IPS DF 6.9 (cell line): ENCODE measurements around the gene TENM4.

Experiments
- DNase-seq: peaks from one replicate; pipeline ENCODE4 v3.0.0-alpha.2; 2013; ENCODE audit warnings: low read depth, low spot score
- H3K27ac ChIP-seq: one replicate; pipeline ENCODE4 v1.5.1; 2013; ENCODE audit warnings: low read length, control low read depth
- H3K27me3 ChIP-seq: 2 replicates; pipeline ENCODE4 v1.6.1; 2013; ENCODE audit warnings: mild to moderate bottlenecking, low read length; ENCODE audit not compliant: control insufficient read depth, insufficient read depth
- H3K36me3 ChIP-seq: 2 replicates; pipeline ENCODE4 v1.6.1; 2013; ENCODE audit warnings: low read length; ENCODE audit not compliant: control insufficient read depth, insufficient read depth
- H3K4me1 ChIP-seq: 2 replicates; pipeline ENCODE4 v1.6.1; 2013; ENCODE audit warnings: low read length; ENCODE audit not compliant: control insufficient read depth, insufficient read depth
- H3K4me3 ChIP-seq: 2 replicates; pipeline ENCODE4 v1.5.1; 2013; ENCODE audit warnings: mild to moderate bottlenecking, low read length
- H3K9me3 ChIP-seq: 2 replicates; pipeline ENCODE4 v1.6.1; 2013; ENCODE audit warnings: low read length, inconsistent platforms; ENCODE audit not compliant: control insufficient read depth, insufficient read depth
- WGBS: extraction: QIAGEN DNeasy Blood & Tissue Kit; methylation state at CpG from one replicate; pipeline ENCODE4 v1.1.7; 2013; ENCODE audit warnings: mixed read lengths, missing lambda C conversion rate; ENCODE audit not compliant: insufficient read length, insufficient coverage; 5-methylcytosine and 5-hydroxymethylcytosine counted together

Gene TENM4

GRCh38 chr11:79392161-79392560 lies 48.7 kb downstream of the TENM4 start:
- no CpG with 5 or more reads among the region's 4 CpGs for WGBS
- DNase-seq: no peak
- Histone ChIP-seq H3K36me3 (no peaks in the 10 kb centered on the region), H3K27ac (no peak overlapping the region), H3K27me3 (no peaks in the 10 kb centered on the region), H3K4me1 (peaks cover 2% of the 10 kb centered on the region; the same call in 1 of the 2 replicates), H3K4me3 (no peak overlapping the region), H3K9me3 (no peaks in the 10 kb centered on the region)

DNA sequence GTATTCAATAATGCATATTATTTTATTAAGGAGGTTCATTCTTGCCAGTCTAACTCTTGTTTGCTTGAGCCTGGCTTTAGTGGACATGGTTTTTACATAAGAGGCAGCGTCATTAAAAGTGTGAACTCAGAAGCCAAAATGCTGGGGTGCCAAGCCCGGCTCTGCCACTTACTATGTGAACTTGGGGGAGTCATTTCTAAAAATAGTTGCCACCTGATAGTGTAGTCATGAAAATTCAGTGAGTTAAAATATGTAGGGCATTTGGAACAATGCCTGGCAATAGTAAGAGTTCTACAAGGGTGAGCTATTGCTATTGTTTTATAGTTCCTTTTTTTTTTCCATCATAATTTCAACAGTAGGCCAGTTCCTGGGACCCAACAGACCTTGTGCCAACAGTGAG lies 49.9 kb downstream of the TENM4 start:
- no CpG with 5 or more reads among the region's 2 CpGs for WGBS
- DNase-seq: no peak
- Histone ChIP-seq H3K4me3 (no peak overlapping the region), H3K9me3 (no peaks in the 10 kb centered on the region), H3K36me3 (no peaks in the 10 kb centered on the region), H3K27me3 (no peaks in the 10 kb centered on the region), H3K27ac (no peak overlapping the region), H3K4me1 (peaks cover 2% of the 10 kb centered on the region; the same call in 1 of the 2 replicates)

DNA sequence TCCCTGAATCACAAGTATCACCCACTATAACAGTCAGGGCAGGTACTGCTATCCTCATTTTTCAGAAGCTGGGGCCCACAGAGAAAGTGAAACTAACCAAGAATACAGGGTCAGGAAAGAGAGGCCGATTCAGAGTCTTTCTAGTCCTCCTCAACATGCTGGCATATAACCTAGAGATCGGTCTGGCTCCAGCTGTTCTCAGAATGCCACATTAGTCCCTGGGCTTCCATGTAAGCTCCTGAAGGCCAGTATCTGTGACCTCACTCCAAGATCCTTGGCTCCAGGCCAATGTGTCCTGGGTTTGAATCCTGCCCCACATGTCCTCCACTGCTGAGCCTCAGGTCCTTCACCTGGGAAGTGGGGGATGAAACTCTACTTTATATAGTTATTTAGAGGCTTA lies 50.4 kb downstream of the TENM4 start:
- Histone ChIP-seq H3K4me3 (no peak overlapping the region), H3K27me3 (no peaks in the 10 kb centered on the region), H3K27ac (no peak overlapping the region), H3K36me3 (no peaks in the 10 kb centered on the region), H3K4me1 (peaks cover 2% of the 10 kb centered on the region; the same call in 1 of the 2 replicates), H3K9me3 (no peaks in the 10 kb centered on the region)
- WGBS: no CpG with 5 or more reads among the region's 2 CpGs
- DNase-seq: no peak

GRCh38 chr11:79388201-79388600 lies 52.6 kb downstream of the TENM4 start:
- Histone ChIP-seq H3K4me3 (no peak overlapping the region), H3K27ac (no peak overlapping the region), H3K27me3 (no peaks in the 10 kb centered on the region), H3K36me3 (no peaks in the 10 kb centered on the region), H3K9me3 (no peaks in the 10 kb centered on the region), H3K4me1 (peaks cover 2% of the 10 kb centered on the region; the same call in 1 of the 2 replicates)
- no CpG with 5 or more reads among the region's 2 CpGs for WGBS
- DNase-seq: no peak

GRCh38 chr11:79383874-79384273 lies 57.0 kb downstream of the TENM4 start:
- H3K36me3 ChIP-seq: no peaks in the 10 kb centered on the region
- no CpG with 5 or more reads among the region's 3 CpGs for WGBS
- no peak for DNase-seq
- no peak overlapping the region for H3K27ac ChIP-seq
- H3K4me3 ChIP-seq: no peak overlapping the region
- no peaks in the 10 kb centered on the region for H3K27me3 ChIP-seq
- no peaks in the 10 kb centered on the region for H3K9me3 ChIP-seq
- H3K4me1 ChIP-seq: no peaks in the 10 kb centered on the region; the same call in none of the 2 replicates

DNA sequence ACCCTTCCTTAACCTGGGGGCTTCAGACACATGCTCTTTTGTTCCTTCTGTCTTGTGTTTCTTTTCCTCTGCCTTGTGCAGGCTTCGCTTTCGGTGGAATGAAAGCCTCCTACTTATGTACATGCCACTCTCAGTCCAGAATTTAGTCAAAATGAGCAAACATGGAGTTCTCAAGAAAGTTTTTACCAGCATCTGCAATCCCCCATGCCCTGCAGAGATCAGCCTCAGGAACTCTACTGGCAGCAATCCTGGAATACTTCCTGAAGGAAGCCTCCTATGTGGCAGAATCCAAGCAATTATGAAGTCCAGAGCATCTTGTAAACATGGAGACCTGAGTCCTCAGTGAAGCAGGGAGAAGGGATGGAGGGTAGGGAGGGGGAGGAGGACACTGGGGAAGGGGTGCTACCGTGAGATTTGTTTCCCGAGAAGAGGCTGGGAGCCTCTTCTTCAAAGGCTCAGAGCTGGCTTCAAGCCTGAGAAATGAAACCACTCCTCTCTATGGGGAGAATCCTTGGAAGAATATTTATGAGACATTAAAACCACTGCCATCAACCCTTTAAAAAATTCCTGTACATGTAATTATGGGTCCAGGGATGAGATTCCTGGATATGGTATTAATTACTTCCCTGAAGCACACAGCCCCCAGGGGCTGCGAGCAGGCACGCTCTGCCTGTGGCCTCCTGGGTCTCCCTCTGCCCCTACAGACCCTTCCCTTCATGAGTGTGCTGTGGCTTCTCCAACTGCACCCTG lies 58.4 kb downstream of the TENM4 start:
- no peaks in the 10 kb centered on the region for H3K36me3 ChIP-seq
- no CpG with 5 or more reads among the region's 6 CpGs for WGBS

GRCh38 chr11:79381036-79381435 lies 59.8 kb downstream of the TENM4 start:
- H3K36me3 ChIP-seq: no peaks in the 10 kb centered on the region
- H3K27me3 ChIP-seq: no peaks in the 10 kb centered on the region
- no peak for DNase-seq
- no peak overlapping the region for H3K27ac ChIP-seq
- H3K4me1 ChIP-seq: peaks cover 3% of the 10 kb centered on the region
- H3K9me3 ChIP-seq: no peaks in the 10 kb centered on the region
- H3K4me3 ChIP-seq: no peak overlapping the region
- no CpG with 5 or more reads among the region's 3 CpGs for WGBS

More for the DNA sequence above, 58.4 kb downstream of the TENM4 start:
- no peaks in the 10 kb centered on the region for H3K27me3 ChIP-seq
- H3K27ac ChIP-seq: no peak overlapping the region
- DNase-seq: no peak
- H3K4me3 ChIP-seq: no peak overlapping the region
- H3K4me1 ChIP-seq: no peaks in the 10 kb centered on the region; the same call in none of the 2 replicates
- no peaks in the 10 kb centered on the region for H3K9me3 ChIP-seq

GRCh38 chr11:79377406-79377805 lies 63.4 kb downstream of the TENM4 start:
- no CpG with 5 or more reads among the region's 2 CpGs for WGBS
- Histone ChIP-seq H3K4me1 (peaks cover 6% of the 10 kb centered on the region), H3K27ac (no peak overlapping the region), H3K36me3 (no peaks in the 10 kb centered on the region), H3K9me3 (no peaks in the 10 kb centered on the region), H3K27me3 (no peaks in the 10 kb centered on the region), H3K4me3 (no peak overlapping the region)
- no peak for DNase-seq

GRCh38 chr11:79375818-79376550 lies 64.8 kb downstream of the TENM4 start:
- H3K27me3 ChIP-seq: no peaks in the 10 kb centered on the region
- no peak overlapping the region for H3K27ac ChIP-seq
- WGBS: no CpG with 5 or more reads among the region's 3 CpGs
- DNase-seq: peak; percentile 33
- H3K4me1 ChIP-seq: peaks cover 6% of the 10 kb centered on the region
- H3K4me3 ChIP-seq: no peak overlapping the region
- no peaks in the 10 kb centered on the region for H3K9me3 ChIP-seq
- no peaks in the 10 kb centered on the region for H3K36me3 ChIP-seq

DNA sequence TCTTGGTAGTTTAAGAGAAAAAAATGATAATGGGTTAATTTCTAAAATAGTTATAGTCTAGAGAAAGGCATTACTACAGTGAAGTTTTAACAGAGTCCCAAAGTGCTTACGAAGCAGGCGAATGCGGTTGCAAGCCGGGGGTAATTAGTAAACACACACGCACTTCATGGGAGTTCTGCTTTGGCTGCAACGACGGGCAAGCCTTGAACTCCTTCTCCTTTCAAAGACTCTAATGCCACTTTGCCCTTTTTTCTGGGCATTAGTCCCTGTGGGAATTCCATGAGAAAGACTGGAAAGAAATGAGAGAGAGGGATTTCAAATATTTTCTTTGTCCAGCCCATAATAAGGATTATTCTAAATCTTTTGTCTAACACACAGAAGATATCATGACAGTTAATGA lies 66.1 kb downstream of the TENM4 start:
- Histone ChIP-seq H3K36me3 (no peaks in the 10 kb centered on the region), H3K4me1 (peaks cover 6% of the 10 kb centered on the region), H3K27ac (no peak overlapping the region), H3K9me3 (no peaks in the 10 kb centered on the region), H3K27me3 (no peaks in the 10 kb centered on the region), H3K4me3 (no peak overlapping the region)
- DNase-seq: no peak
- no CpG with 5 or more reads among the region's 7 CpGs for WGBS
